ENCODE measurements around the gene GRIN2A. TPM values are rescaled to one million over a fixed set of nuclear protein-coding genes. Genes with fewer than 3 reads are reported as not detected.
A peak's percentile ranks its signal among the peaks of the same experiment; 100 is the strongest.

Gene GRIN2A
- total RNA-seq, 3 donors from 2014 or later = 0.29 to 0.33 TPM; not detected in 1

DNA sequence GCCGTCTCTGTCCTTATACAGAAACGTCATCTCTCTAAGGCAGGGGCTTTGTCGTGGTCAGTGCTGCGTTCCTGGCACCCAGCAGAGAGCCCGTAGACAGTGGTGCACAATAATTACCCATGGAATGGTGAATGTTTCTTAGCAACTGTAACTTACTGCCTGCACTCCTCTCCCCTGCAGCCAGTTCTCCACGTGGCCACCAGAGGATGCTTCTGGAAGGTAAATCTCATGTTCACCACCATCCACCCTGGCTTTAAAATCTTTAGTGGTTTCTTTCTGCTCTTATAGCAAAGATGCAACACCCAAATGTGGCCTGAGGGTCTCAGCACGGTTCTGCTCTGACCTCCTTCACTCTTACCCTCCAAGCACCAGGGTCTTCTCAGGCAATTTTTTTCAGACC, 150.8 kb downstream of the GRIN2A start:
- Histone ChIP-seq H3K27me3 (no peaks in the 10 kb centered on the region), H3K4me3 (no peak overlapping the region), H3K27ac (no peak overlapping the region), H3K9me3 (no peaks in the 10 kb centered on the region), H3K4me1 (no peaks in the 10 kb centered on the region), H3K36me3 (no peaks in the 10 kb centered on the region)
- no peak for DNase-seq (ENCODE audit: low spot score in 2 of 2)
- TF ChIP-seq, protein P1, sequence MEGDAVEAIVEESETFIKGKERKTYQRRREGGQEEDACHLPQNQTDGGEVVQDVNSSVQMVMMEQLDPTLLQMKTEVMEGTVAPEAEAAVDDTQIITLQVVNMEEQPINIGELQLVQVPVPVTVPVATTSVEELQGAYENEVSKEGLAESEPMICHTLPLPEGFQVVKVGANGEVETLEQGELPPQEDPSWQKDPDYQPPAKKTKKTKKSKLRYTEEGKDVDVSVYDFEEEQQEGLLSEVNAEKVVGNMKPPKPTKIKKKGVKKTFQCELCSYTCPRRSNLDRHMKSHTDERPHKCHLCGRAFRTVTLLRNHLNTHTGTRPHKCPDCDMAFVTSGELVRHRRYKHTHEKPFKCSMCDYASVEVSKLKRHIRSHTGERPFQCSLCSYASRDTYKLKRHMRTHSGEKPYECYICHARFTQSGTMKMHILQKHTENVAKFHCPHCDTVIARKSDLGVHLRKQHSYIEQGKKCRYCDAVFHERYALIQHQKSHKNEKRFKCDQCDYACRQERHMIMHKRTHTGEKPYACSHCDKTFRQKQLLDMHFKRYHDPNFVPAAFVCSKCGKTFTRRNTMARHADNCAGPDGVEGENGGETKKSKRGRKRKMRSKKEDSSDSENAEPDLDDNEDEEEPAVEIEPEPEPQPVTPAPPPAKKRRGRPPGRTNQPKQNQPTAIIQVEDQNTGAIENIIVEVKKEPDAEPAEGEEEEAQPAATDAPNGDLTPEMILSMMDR (IDR thresholded peaks at IDR 0.05) = peak in 1 of 3 donors; percentile 19
- TF ChIP-seq POLR2AphosphoS5 (IDR thresholded peaks at IDR 0.05) = no peak
- intact Hi-C loops (cut with DNase I; ENCODE audit: low total_unique reads) = no loop called here

GRCh38 chr16:10028644-10029043, 153.6 kb downstream of the GRIN2A start:
- intact Hi-C loops (cut with DNase I; ENCODE audit: low total_unique reads) = no loop called here
- H3K9me3 ChIP-seq = no peaks in the 10 kb centered on the region
- no peaks in the 10 kb centered on the region for H3K36me3 ChIP-seq
- no peaks in the 10 kb centered on the region for H3K4me1 ChIP-seq
- H3K27ac ChIP-seq = no peak overlapping the region
- no peak for DNase-seq (ENCODE audit: low spot score in 2 of 2)
- TF ChIP-seq, protein P1 (IDR thresholded peaks at IDR 0.05) = no peak
- TF ChIP-seq POLR2AphosphoS5 (IDR thresholded peaks at IDR 0.05) (no peak), POLR2A (IDR thresholded peaks at IDR 0.05) (no peak)
- H3K27me3 ChIP-seq = no peaks in the 10 kb centered on the region
- H3K4me3 ChIP-seq = no peak overlapping the region

GRCh38 chr16:10027553-10027952, 154.7 kb downstream of the GRIN2A start:
- no peaks in the 10 kb centered on the region for H3K27me3 ChIP-seq
- intact Hi-C loops (cut with DNase I; ENCODE audit: low total_unique reads) = no loop called here
- no peak for TF ChIP-seq POLR2AphosphoS5 (IDR thresholded peaks at IDR 0.05)
- TF ChIP-seq POLR2A (IDR thresholded peaks at IDR 0.05) = no peak
- TF ChIP-seq, protein P1 (IDR thresholded peaks at IDR 0.05) = no peak
- H3K36me3 ChIP-seq = no peaks in the 10 kb centered on the region
- no peak overlapping the region for H3K4me3 ChIP-seq
- no peaks in the 10 kb centered on the region for H3K9me3 ChIP-seq
- DNase-seq (ENCODE audit: low spot score in 2 of 2) = no peak
- H3K4me1 ChIP-seq = no peaks in the 10 kb centered on the region
- H3K27ac ChIP-seq = no peak overlapping the region

- intact Hi-C loops (cut with DNase I; ENCODE audit: low total_unique reads) = no loop called here
- Histone ChIP-seq H3K27me3 (peaks cover 0 to 2% of the 10 kb centered on the region in 2 donors), H3K4me1 (no peaks in the 10 kb centered on the region), H3K9me3 (no peaks in the 10 kb centered on the region), H3K4me3 (no peak overlapping the region), H3K36me3 (no peaks in the 10 kb centered on the region), H3K27ac (no peak overlapping the region)
- TF ChIP-seq, protein P1 (IDR thresholded peaks at IDR 0.05) = no peak
- TF ChIP-seq POLR2AphosphoS5 (IDR thresholded peaks at IDR 0.05) (no peak), POLR2A (IDR thresholded peaks at IDR 0.05) (no peak)
- DNase-seq (ENCODE audit: low spot score in 2 of 2) = no peak
Measured at GRCh38 chr16:10026593-10026992, 155.6 kb downstream of the GRIN2A start.

- TF ChIP-seq, protein P1 (IDR thresholded peaks at IDR 0.05) = no peak
- TF ChIP-seq POLR2A (IDR thresholded peaks at IDR 0.05) (no peak), POLR2AphosphoS5 (IDR thresholded peaks at IDR 0.05) (no peak)
- no peak overlapping the region for H3K27ac ChIP-seq
- H3K9me3 ChIP-seq = no peaks in the 10 kb centered on the region
- intact Hi-C loops (cut with DNase I; ENCODE audit: low total_unique reads) = no loop called here
- H3K4me3 ChIP-seq = no peak overlapping the region
- H3K36me3 ChIP-seq = no peaks in the 10 kb centered on the region
- no peak for DNase-seq (ENCODE audit: low spot score in 2 of 2)
- H3K27me3 ChIP-seq = peaks cover 0 to 4% of the 10 kb centered on the region in 2 donors
- no peaks in the 10 kb centered on the region for H3K4me1 ChIP-seq
Measured at GRCh38 chr16:10022098-10022497, 160.1 kb downstream of the GRIN2A start.
